AG09319 (cell line): ENCODE results near the gene TNP1.

ENCODE experiments used
- DNase-seq: peaks from one replicate; pipeline ENCODE4 v3.0.0-alpha.2; 2010; ENCODE audit warnings: low read depth; ENCODE audit errors: extremely low read depth
- CTCF ChIP-seq: IDR thresholded peaks from 2 replicates; pipeline ENCODE4 v1.5.1; 2011; ENCODE audit warnings: low read depth, mild to moderate bottlenecking, inconsistent platforms, low read length, moderate library complexity

TNP1 gene

DNA sequence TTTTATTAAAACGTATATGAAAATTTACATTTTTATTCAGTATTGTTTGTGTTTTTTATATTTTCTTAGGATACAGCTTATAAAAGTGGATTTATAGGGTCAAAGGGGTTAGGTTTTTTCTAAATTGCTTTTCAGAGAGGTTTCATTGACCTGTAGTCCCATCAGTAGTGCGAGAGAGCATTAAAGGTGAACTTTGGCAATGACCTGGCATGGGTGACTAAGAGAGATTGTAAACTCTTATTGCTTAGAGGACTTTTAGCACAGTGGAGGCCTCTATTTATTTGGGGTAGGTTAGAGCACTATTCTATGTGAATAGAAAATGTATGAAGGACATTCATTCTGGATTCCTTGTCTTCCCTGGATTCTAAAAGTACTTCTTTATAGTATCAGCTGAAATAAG lies 16.0 kb upstream of the TNP1 start:
- TF ChIP-seq CTCF, result no peak
- DNase-seq, result no peak

DNA sequence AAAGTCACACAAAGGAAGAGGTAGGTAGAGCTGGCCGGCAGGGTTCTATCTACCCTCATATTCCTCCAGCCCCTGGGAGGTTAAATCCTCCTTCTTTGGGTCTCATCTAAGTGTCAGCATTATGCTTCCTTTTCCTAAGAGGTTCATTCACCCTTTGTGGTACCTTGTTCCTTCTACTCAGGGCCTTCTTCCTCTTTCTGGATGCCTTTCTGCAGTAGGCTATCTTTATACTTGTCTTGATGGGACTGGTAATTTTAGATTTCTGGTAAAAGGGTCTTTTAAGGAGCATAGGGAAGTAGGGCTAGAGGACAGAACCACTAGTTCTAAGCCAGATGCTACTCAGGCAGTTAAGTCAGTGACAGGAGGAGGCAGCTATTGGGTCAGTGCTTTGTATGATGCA lies 13.7 kb upstream of the TNP1 start:
- DNase-seq, result no peak
- no peak for TF ChIP-seq CTCF

DNA sequence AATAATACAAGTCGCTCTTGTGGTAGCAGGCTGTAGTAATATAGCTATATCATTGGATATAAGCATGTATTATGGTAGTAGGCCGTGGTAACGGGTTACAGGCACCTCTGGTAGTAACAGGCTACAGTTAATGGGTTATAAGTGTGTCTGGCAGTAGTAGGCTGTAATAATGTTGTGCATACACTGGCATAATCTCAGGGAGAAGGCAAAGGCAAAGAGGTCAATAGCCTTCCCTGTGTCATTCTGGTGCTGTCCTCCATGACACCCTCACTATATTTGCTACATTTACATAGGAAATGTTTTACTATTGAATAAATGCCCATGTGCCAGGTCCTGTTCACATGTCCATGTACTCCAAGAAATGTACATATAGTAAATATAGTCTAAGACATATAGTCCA lies 12.8 kb upstream of the TNP1 start:
- no peak for DNase-seq
- TF ChIP-seq CTCF, result no peak

GRCh38 chr2:216872040-216872439 lies 12.2 kb upstream of the TNP1 start:
- TF ChIP-seq CTCF, result no peak
- DNase-seq, result no peak

GRCh38 chr2:216871333-216871934 lies 11.6 kb upstream of the TNP1 start:
- no peak for DNase-seq
- no peak for TF ChIP-seq CTCF

DNA sequence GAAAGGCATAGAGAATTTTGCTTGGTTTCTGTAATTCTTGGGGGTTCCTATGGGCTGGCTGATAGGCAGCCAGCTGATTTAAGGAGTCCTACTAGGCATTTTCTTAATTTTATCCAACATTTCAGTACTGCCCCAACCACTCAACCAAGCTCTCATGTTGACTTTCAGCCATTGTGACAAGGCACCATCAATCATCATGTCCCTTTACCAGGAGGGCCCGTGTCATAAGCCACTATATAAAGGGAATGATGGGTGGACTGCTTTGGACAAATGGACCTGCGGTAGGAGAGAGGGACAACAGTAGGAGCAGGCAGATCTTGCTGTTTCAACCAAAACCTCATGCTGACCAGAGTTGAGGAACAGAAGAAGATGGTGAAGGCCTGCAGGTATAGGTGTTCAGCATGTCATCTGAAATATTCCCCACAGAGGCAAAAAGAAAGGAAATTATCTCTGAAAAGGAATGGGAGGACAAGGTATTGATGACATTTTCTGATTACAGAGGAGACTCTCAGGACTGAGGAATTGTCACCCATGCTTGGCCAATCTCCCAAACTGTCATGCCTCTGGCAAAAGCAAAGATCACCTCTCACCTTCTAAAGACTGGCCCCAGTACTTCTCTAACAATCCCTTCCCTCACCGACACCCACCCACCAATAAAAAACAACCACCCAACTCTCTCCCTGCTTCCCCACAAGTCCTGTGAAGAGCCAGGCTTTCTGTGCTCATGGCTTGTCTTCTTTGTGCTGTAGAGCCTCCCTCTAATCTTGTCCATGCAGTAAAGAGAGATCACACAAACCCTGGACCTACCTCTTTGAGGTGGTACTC lies 10.9 kb upstream of the TNP1 start:
- TF ChIP-seq CTCF, result no peak
- no peak for DNase-seq

- DNase-seq, result no peak
- TF ChIP-seq CTCF, result no peak
Observed at GRCh38 chr2:216866515-216867095, 6.7 kb upstream of the TNP1 start.
